ENCODE results near the gene RRBP1.

- TF ChIP-seq CTCF (IDR thresholded peaks at IDR 0.05): no peak
- TF ChIP-seq POLR2A (IDR thresholded peaks at IDR 0.05): no peak
- TF ChIP-seq EP300 (IDR thresholded peaks at IDR 0.05): no peak
Observed at GRCh38 chr20:17633850-17634500, 48.1 kb downstream of the RRBP1 start.
